SK-N-SH treated with all-trans-retinoic acid at 6 μM for 48 hours (cell line): Measurements from ENCODE around the gene APBA2.

Experiments
- ATAC-seq: fragments of 200-7000 bp; cut with Tn5 transposase; 3 replicates; pipeline ENCODE4 v1.9.1; 2020; ENCODE audit warnings: mild to moderate bottlenecking, moderate library complexity
- ARNTL ChIP-seq: fragments of 450-650 bp; formaldehyde crosslinking; IDR thresholded peaks from 2 replicates; pipeline ENCODE4 v1.5.0; 2020; ENCODE audit warnings: low read depth, mild to moderate bottlenecking, moderate library complexity, borderline replicate concordance
- BACH2 ChIP-seq: fragments of 250-450 bp; sonication (Bioruptor Pico); IDR thresholded peaks from 2 replicates; pipeline ENCODE4 v1.9.0; 2021; ENCODE audit warnings: mild to moderate bottlenecking, borderline replicate concordance
- CSDC2 ChIP-seq: fragments of 250-450 bp; sonication (Bioruptor Pico); IDR thresholded peaks from 2 replicates; pipeline ENCODE4 v1.5.0; 2020; ENCODE audit warnings: mild to moderate bottlenecking, moderate library complexity
- ESRRG ChIP-seq: fragments of 250-450 bp; sonication (Bioruptor Pico); IDR thresholded peaks from 2 replicates; pipeline ENCODE4 v1.6.1; 2021; ENCODE audit warnings: mild to moderate bottlenecking
- GLIS3 ChIP-seq: fragments of 250-450 bp; sonication (Bioruptor Pico); IDR thresholded peaks from 2 replicates; pipeline ENCODE4 v1.5.0; 2020; ENCODE audit warnings: mild to moderate bottlenecking, moderate library complexity
- ISL1 ChIP-seq: fragments of 250-450 bp; sonication (Bioruptor Pico); IDR thresholded peaks from 2 replicates; pipeline ENCODE4 v2.1.2; 2022; ENCODE audit warnings: mild to moderate bottlenecking, moderate library complexity
- OSR1 ChIP-seq: fragments of 250-450 bp; sonication (Bioruptor Pico); IDR thresholded peaks from 2 replicates; pipeline ENCODE4 v1.8.0; 2022; ENCODE audit warnings: moderate library complexity, mild to moderate bottlenecking, inconsistent platforms
- PPARA ChIP-seq: fragments of 250-450 bp; sonication (Bioruptor Pico); IDR thresholded peaks from 2 replicates; pipeline ENCODE4 v1.5.0; 2020; ENCODE audit warnings: mild to moderate bottlenecking, borderline replicate concordance
- RARB ChIP-seq: fragments of 250-450 bp; sonication (Bioruptor Pico); IDR thresholded peaks from 2 replicates; pipeline ENCODE4 v1.8.0; 2021; ENCODE audit warnings: mild to moderate bottlenecking, moderate library complexity
- SNAI2 ChIP-seq: fragments of 250-450 bp; sonication (Bioruptor Pico); IDR thresholded peaks from 2 replicates; pipeline ENCODE4 v1.5.0; 2020; ENCODE audit warnings: mild to moderate bottlenecking, moderate library complexity
- TOX ChIP-seq: fragments of 250-450 bp; sonication (Bioruptor Pico); IDR thresholded peaks from 2 replicates; pipeline ENCODE4 v1.8.0; 2021; ENCODE audit warnings: mild to moderate bottlenecking, moderate library complexity, borderline replicate concordance
- ZC3H10 ChIP-seq: fragments of 250-450 bp; sonication (Bioruptor Pico); IDR thresholded peaks from 2 replicates; pipeline ENCODE4 v1.5.1; 2021; ENCODE audit warnings: mild to moderate bottlenecking, moderate library complexity
- ZFP3 ChIP-seq: fragments of 250-450 bp; sonication (Bioruptor Pico); IDR thresholded peaks from 2 replicates; pipeline ENCODE4 v1.5.0; 2020; ENCODE audit warnings: mild to moderate bottlenecking, moderate library complexity
- ZFP30 ChIP-seq: fragments of 450-650 bp; formaldehyde crosslinking; IDR thresholded peaks from 2 replicates; pipeline ENCODE4 v1.5.0; 2022; ENCODE audit warnings: mild to moderate bottlenecking, moderate library complexity
- ZNF565 ChIP-seq: fragments of 450-650 bp; formaldehyde crosslinking; conservative IDR thresholded peaks from 2 replicates; pipeline ENCODE4 v1.5.0; 2020; ENCODE audit warnings: low read depth, mild to moderate bottlenecking, moderate library complexity
- ZNF70 ChIP-seq: fragments of 450-650 bp; formaldehyde crosslinking; IDR thresholded peaks from 2 replicates; pipeline ENCODE4 v1.5.0; 2020; ENCODE audit warnings: mild to moderate bottlenecking, moderate library complexity
- TF ChIP-seq, protein P1 (sequence below): fragments of 250-450 bp; sonication (Bioruptor Pico); IDR thresholded peaks from 2 replicates; pipeline ENCODE4 v1.8.0; 2020; ENCODE audit warnings: mild to moderate bottlenecking, moderate library complexity, borderline replicate concordance
- TF ChIP-seq, protein P2 (sequence below): fragments of 250-450 bp; sonication (Bioruptor Pico); IDR thresholded peaks from 2 replicates; pipeline ENCODE4 v1.8.0; 2021; ENCODE audit warnings: low read depth, mild to moderate bottlenecking, moderate library complexity, borderline replicate concordance
- TF ChIP-seq, protein P3 (sequence below): fragments of 250-450 bp; sonication (Bioruptor Pico); IDR thresholded peaks from 2 replicates; pipeline ENCODE4 v1.5.1; 2020; ENCODE audit warnings: low read depth, mild to moderate bottlenecking, moderate library complexity
- TF ChIP-seq, protein P4 (sequence below): fragments of 250-450 bp; sonication (Bioruptor Pico); IDR thresholded peaks from 2 replicates; pipeline ENCODE4 v1.5.1; 2021; ENCODE audit warnings: mild to moderate bottlenecking, moderate library complexity

Gene APBA2

DNA sequence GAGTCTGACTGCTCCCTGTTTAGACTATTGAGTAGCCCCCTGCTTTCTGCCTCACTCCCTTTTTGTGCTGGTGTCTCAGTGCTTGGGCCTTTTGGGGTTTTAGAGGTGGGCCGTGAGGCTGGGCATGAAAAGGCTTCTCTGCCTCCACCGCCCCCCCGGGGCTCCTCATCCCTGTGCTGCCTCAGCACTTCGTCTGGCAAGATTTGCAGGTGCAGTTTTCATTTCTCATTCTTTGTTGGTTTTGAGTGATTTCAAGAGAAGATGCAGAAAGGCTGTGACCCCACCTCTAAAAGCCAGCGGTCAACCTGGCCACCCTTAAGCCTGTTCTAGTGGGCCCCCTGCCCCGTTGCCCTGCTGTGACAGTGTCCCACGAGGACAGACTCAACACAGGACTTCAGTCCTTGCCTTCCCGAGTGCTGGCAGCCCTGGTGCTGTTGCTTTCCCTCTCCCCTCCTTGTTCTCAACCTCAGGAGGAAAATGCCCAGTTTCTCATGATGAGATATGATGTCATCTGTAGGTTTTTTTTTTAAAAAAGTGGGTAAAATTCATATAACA is 38.0 kb downstream of the APBA2 start:
- TF ChIP-seq OSR1 (CRISPR knock-in tag): no peak
- no peak for TF ChIP-seq ZFP30 (CRISPR knock-in tag)

DNA sequence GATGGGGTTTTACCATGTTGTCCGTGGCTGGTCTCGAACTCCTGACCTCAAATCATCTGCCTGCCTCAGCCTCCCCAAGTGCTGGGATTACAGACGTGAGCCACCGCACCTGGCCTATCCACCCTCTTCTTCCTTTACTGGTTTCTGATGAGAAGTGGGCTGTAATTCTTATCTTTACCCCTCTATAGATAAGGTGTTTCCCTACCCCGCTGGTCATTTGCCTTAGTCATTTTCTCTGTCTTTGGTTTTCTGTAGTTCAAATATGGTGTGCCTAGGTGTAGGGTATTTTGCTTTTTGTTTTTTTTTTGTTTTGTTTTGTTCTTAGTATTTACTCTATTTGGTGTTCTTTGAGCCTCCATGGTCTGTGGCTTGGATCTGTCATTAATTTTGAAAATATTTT is 41.3 kb downstream of the APBA2 start:
- no peak for ATAC-seq
- no peak for TF ChIP-seq TOX
- TF ChIP-seq RARB (CRISPR knock-in tag): no peak
- TF ChIP-seq, protein P1, sequence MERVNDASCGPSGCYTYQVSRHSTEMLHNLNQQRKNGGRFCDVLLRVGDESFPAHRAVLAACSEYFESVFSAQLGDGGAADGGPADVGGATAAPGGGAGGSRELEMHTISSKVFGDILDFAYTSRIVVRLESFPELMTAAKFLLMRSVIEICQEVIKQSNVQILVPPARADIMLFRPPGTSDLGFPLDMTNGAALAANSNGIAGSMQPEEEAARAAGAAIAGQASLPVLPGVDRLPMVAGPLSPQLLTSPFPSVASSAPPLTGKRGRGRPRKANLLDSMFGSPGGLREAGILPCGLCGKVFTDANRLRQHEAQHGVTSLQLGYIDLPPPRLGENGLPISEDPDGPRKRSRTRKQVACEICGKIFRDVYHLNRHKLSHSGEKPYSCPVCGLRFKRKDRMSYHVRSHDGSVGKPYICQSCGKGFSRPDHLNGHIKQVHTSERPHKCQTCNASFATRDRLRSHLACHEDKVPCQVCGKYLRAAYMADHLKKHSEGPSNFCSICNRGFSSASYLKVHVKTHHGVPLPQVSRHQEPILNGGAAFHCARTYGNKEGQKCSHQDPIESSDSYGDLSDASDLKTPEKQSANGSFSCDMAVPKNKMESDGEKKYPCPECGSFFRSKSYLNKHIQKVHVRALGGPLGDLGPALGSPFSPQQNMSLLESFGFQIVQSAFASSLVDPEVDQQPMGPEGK (CRISPR knock-in tag): no peak
- TF ChIP-seq, protein P2, sequence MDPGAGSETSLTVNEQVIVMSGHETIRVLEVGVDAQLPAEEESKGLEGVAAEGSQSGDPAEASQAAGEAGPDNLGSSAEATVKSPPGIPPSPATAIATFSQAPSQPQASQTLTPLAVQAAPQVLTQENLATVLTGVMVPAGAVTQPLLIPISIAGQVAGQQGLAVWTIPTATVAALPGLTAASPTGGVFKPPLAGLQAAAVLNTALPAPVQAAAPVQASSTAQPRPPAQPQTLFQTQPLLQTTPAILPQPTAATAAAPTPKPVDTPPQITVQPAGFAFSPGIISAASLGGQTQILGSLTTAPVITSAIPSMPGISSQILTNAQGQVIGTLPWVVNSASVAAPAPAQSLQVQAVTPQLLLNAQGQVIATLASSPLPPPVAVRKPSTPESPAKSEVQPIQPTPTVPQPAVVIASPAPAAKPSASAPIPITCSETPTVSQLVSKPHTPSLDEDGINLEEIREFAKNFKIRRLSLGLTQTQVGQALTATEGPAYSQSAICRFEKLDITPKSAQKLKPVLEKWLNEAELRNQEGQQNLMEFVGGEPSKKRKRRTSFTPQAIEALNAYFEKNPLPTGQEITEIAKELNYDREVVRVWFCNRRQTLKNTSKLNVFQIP: no peak
- no peak for TF ChIP-seq ZFP30 (CRISPR knock-in tag)
- TF ChIP-seq, all 23 proteins: peak for 0

More for the DNA sequence above, 38.0 kb downstream of the APBA2 start:
- ATAC-seq: no peak

DNA sequence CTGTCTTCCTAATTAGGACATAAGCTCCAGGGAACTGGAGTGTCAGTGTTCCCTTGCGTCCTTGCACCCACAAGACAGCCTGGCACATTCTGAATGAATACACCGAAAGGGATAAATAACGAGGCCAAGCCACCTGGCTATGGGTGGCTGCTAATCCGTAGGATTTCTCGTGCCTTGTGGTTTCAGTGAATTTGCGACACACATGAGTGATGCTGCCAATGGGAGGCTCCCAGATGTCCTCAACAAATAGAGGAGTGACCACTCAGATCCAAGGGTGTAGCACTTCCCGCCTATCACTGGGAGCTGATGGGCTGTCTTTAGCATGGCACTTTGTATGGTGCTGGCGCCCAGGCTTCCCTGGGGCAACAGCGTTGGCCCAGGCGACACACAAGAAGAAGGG is 43.4 kb downstream of the APBA2 start:
- no peak for ATAC-seq

DNA sequence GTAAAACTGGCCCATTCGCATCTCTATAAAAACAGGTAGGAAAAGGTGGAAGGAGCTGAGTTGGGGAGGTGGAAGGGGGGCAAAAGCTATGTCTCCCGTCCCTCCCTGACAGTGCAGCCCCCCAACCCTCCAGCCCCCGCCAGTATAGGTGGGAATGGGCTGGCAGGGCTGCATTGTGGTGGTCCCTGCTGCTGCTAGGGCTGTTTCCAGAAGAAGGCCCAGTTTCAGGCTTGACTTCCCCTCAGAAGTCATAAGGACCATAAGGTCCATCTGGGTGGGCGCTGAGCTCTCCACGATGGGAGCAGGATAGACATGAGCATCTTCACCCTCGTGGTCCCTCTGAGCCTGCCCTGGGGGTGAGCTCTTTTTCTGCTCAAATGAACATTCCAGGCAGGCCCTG is 44.2 kb downstream of the APBA2 start:
- no peak for TF ChIP-seq BACH2 (CRISPR knock-in tag)
- no peak for TF ChIP-seq PPARA (CRISPR knock-in tag)
- no peak for TF ChIP-seq ZNF70 (CRISPR knock-in tag)
- no peak for TF ChIP-seq ARNTL (CRISPR knock-in tag)
- no peak for TF ChIP-seq ESRRG (CRISPR knock-in tag)
- TF ChIP-seq ISL1 (CRISPR knock-in tag): no peak
- ATAC-seq: no peak

More for the DNA sequence above, 43.4 kb downstream of the APBA2 start:
- TF ChIP-seq ZFP3 (no peak), ISL1 (CRISPR knock-in tag) (no peak), BACH2 (CRISPR knock-in tag) (no peak), ZFP30 (CRISPR knock-in tag) (no peak), SNAI2 (CRISPR knock-in tag) (no peak), ESRRG (CRISPR knock-in tag) (no peak), ZNF565 (CRISPR knock-in tag) (no peak), CSDC2 (CRISPR knock-in tag) (no peak), PPARA (CRISPR knock-in tag) (no peak), ZC3H10 (CRISPR knock-in tag) (no peak), GLIS3 (no peak), TOX (no peak), RARB (CRISPR knock-in tag) (no peak)
- TF ChIP-seq, protein P2: no peak
- TF ChIP-seq, protein P3, sequence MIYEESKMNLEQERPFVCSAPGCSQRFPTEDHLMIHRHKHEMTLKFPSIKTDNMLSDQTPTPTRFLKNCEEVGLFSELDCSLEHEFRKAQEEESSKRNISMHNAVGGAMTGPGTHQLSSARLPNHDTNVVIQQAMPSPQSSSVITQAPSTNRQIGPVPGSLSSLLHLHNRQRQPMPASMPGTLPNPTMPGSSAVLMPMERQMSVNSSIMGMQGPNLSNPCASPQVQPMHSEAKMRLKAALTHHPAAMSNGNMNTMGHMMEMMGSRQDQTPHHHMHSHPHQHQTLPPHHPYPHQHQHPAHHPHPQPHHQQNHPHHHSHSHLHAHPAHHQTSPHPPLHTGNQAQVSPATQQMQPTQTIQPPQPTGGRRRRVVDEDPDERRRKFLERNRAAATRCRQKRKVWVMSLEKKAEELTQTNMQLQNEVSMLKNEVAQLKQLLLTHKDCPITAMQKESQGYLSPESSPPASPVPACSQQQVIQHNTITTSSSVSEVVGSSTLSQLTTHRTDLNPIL: no peak
- TF ChIP-seq, protein P4, sequence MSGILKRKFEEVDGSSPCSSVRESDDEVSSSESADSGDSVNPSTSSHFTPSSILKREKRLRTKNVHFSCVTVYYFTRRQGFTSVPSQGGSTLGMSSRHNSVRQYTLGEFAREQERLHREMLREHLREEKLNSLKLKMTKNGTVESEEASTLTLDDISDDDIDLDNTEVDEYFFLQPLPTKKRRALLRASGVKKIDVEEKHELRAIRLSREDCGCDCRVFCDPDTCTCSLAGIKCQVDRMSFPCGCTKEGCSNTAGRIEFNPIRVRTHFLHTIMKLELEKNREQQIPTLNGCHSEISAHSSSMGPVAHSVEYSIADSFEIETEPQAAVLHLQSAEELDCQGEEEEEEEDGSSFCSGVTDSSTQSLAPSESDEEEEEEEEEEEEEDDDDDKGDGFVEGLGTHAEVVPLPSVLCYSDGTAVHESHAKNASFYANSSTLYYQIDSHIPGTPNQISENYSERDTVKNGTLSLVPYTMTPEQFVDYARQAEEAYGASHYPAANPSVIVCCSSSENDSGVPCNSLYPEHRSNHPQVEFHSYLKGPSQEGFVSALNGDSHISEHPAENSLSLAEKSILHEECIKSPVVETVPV (CRISPR knock-in tag): no peak
- TF ChIP-seq, protein P1 (CRISPR knock-in tag): no peak
